MV-4-11 (cell line): ENCODE measurements around the gene NTSR1.

ENCODE experiments used
- DNase-seq: peaks from one replicate; lab custom pipeline; 2025; lab: John Stamatoyannopoulos, UW

NTSR1 gene

GRCh38 chr20:62725596-62726268 is 17.1 kb downstream of the NTSR1 start:
- no peak for DNase-seq

GRCh38 chr20:62726276-62726675 is 17.6 kb downstream of the NTSR1 start:
- DNase-seq: no peak

GRCh38 chr20:62726716-62727583 is 18.3 kb downstream of the NTSR1 start:
- DNase-seq: no peak

- DNase-seq: no peak
Measured at GRCh38 chr20:62727584-62728027, 19.0 kb downstream of the NTSR1 start.

- DNase-seq: peak; percentile 98
Measured at GRCh38 chr20:62728028-62728780, 19.6 kb downstream of the NTSR1 start.

GRCh38 chr20:62728781-62729300 is 20.2 kb downstream of the NTSR1 start:
- DNase-seq: no peak

GRCh38 chr20:62730481-62730880 is 21.8 kb downstream of the NTSR1 start:
- DNase-seq: no peak

- DNase-seq: peak; percentile 96
Measured at GRCh38 chr20:62732031-62732760, 23.6 kb downstream of the NTSR1 start.

- no peak for DNase-seq
Measured at GRCh38 chr20:62732842-62733525, 24.3 kb downstream of the NTSR1 start.

- no peak for DNase-seq
Measured at GRCh38 chr20:62733526-62733842, 24.8 kb downstream of the NTSR1 start.

- DNase-seq: no peak
Measured at GRCh38 chr20:62733891-62734290, 25.3 kb downstream of the NTSR1 start.

GRCh38 chr20:62734326-62734725 is 25.7 kb downstream of the NTSR1 start:
- DNase-seq: no peak

GRCh38 chr20:62734881-62735280 is 26.2 kb downstream of the NTSR1 start:
- no peak for DNase-seq

GRCh38 chr20:62735331-62735821 is 26.7 kb downstream of the NTSR1 start:
- no peak for DNase-seq

- no peak for DNase-seq
Measured at GRCh38 chr20:62736026-62736406, 27.4 kb downstream of the NTSR1 start.

- DNase-seq: no peak
Measured at GRCh38 chr20:62736407-62737071, 27.9 kb downstream of the NTSR1 start.

GRCh38 chr20:62737271-62737811 is 28.7 kb downstream of the NTSR1 start:
- peak; percentile 21 for DNase-seq

- no peak for DNase-seq
Measured at GRCh38 chr20:62738025-62738881, 29.6 kb downstream of the NTSR1 start.

- DNase-seq: no peak
Measured at GRCh38 chr20:62739067-62739466, 30.4 kb downstream of the NTSR1 start.
